IMR-90 (cell line): Measurements from ENCODE around the gene CCL20. TPM values are rescaled to one million over a fixed set of nuclear protein-coding genes. Genes with fewer than 3 reads are reported as not detected.

Experiments used
- ATAC-seq: fragments of 200-7000 bp; cut with Tn5 transposase; 2 replicates; pipeline ENCODE4 v1.9.1; 2020; ENCODE audit warnings: low read depth, mild to moderate bottlenecking, moderate library complexity
- BruUV-seq: library from RNA; stranded (reverse); fragments of 400-500 nt; replicated peaks from 2 replicates; lab custom pipeline; 2021; lab: Mats Ljungman, UMichigan
- CTCF ChIA-PET: fragments of 300-600 bp; formaldehyde crosslinking; extraction: SDS; loops from one replicate; lab custom pipeline; 2021; ENCODE audit warnings: antibody characterized with exemption; lab: Yijun Ruan, JAX
- POLR2A ChIA-PET: fragments of 300-600 bp; sonication (Branson Sonifier 250); formaldehyde crosslinking; loops from one replicate; lab custom pipeline; 2022; ENCODE audit warnings: antibody characterized with exemption; ENCODE audit not compliant: unreplicated experiment; lab: Charles Lee
- DNase-seq: peaks from one replicate; pipeline ENCODE4 v3.0.0; 2013
- H2AFZ ChIP-seq: replicated peaks from 2 replicates; pipeline ENCODE3; 2013; ENCODE audit warnings: low read length, mild to moderate bottlenecking; ENCODE audit not compliant: poor library complexity
- H2AK5ac ChIP-seq: 2 replicates; pipeline ENCODE4 v1.6.1; 2013; ENCODE audit warnings: low read depth, low read length, inconsistent platforms
- H2AK9ac ChIP-seq: replicated peaks from 2 replicates; pipeline ENCODE3; 2013; ENCODE audit warnings: mild to moderate bottlenecking, low read depth, low read length, moderate library complexity; ENCODE audit not compliant: poor library complexity
- H2BK120ac ChIP-seq: 2 replicates; pipeline ENCODE4 v1.6.1; 2013; ENCODE audit warnings: low read depth, low read length, inconsistent platforms
- H2BK15ac ChIP-seq: 3 replicates; pipeline ENCODE4 v1.6.1; 2013; ENCODE audit warnings: low read depth, low read length, inconsistent platforms
- H2BK20ac ChIP-seq: 2 replicates; pipeline ENCODE4 v1.6.1; 2013; ENCODE audit warnings: low read depth, mild to moderate bottlenecking, inconsistent platforms, low read length, moderate library complexity
- H2BK5ac ChIP-seq: 2 replicates; pipeline ENCODE4 v1.6.1; 2013; ENCODE audit warnings: mild to moderate bottlenecking, low read depth, low read length, inconsistent platforms; ENCODE audit not compliant: poor library complexity, severe bottlenecking
- H3K14ac ChIP-seq: replicated peaks from 2 replicates; pipeline ENCODE4 v1.6.1; 2013; ENCODE audit warnings: low read depth, low read length, inconsistent platforms
- H3K18ac ChIP-seq: 2 replicates; pipeline ENCODE4 v1.6.1; 2013; ENCODE audit warnings: low read depth, low read length, control low read depth
- H3K23ac ChIP-seq: 2 replicates; pipeline ENCODE4 v1.6.1; 2013; ENCODE audit warnings: low read depth, low read length, inconsistent platforms
- H3K27ac ChIP-seq: 2 replicates; pipeline ENCODE4 v1.5.1; 2013; ENCODE audit warnings: mild to moderate bottlenecking, control low read depth, low read length; ENCODE audit not compliant: insufficient read depth
- H3K27me3 ChIP-seq: 2 replicates; pipeline ENCODE4 v1.6.1; 2013; ENCODE audit warnings: low read length; ENCODE audit not compliant: control insufficient read depth, insufficient read depth
- H3K36me3 ChIP-seq: 2 replicates; pipeline ENCODE4 v1.6.1; 2013; ENCODE audit warnings: low read length, mixed read lengths; ENCODE audit not compliant: control insufficient read depth, insufficient read depth
- H3K4ac ChIP-seq: 2 replicates; pipeline ENCODE4 v1.6.1; 2013; ENCODE audit warnings: low read depth, low read length, inconsistent platforms
- H3K4me1 ChIP-seq: 2 replicates; pipeline ENCODE4 v1.6.1; 2013; ENCODE audit warnings: low read length, mixed read lengths; ENCODE audit not compliant: control insufficient read depth, insufficient read depth
- H3K4me2 ChIP-seq: 2 replicates; pipeline ENCODE4 v1.6.1; 2013; ENCODE audit warnings: low read depth, mild to moderate bottlenecking, control low read depth, low read length, moderate library complexity
- H3K4me3 ChIP-seq: 2 replicates; pipeline ENCODE4 v1.5.1; 2013; ENCODE audit warnings: low read depth, mild to moderate bottlenecking, control low read depth, low read length, moderate library complexity; ENCODE audit not compliant: insufficient read depth
- H3K56ac ChIP-seq: 2 replicates; pipeline ENCODE4 v1.6.1; 2013; ENCODE audit warnings: low read length, inconsistent platforms; ENCODE audit not compliant: insufficient read depth; ENCODE audit errors: extremely low read depth
- H3K79me1 ChIP-seq, 2 experiments: 2 replicates each; pipeline ENCODE4 v1.6.1; 2013; ENCODE audit warnings: low read length in 2 of 2, inconsistent platforms in 1 of 2, low read depth in 1 of 2
- H3K9ac ChIP-seq: 2 replicates; pipeline ENCODE4 v1.6.1; 2013; ENCODE audit warnings: low read depth, low read length, control low read depth
- H3K9me1 ChIP-seq: 2 replicates; pipeline ENCODE4 v1.6.1; 2013; ENCODE audit warnings: low read length, inconsistent platforms; ENCODE audit not compliant: insufficient read depth
- H3K9me3 ChIP-seq: 2 replicates; pipeline ENCODE4 v1.6.1; 2013; ENCODE audit warnings: low read length; ENCODE audit not compliant: control insufficient read depth, insufficient read depth
- H4K20me1 ChIP-seq: 2 replicates; pipeline ENCODE4 v1.6.1; 2013; ENCODE audit warnings: low read length, inconsistent platforms; ENCODE audit not compliant: insufficient read depth
- H4K5ac ChIP-seq: 2 replicates; pipeline ENCODE4 v1.6.1; 2013; ENCODE audit warnings: mild to moderate bottlenecking, low read depth, low read length, control low read depth
- H4K8ac ChIP-seq, 2 experiments: 2 replicates each; pipeline ENCODE4 v1.6.1; 2013; ENCODE audit warnings: low read depth in 2 of 2, low read length in 2 of 2, control low read depth in 1 of 2, inconsistent platforms in 1 of 2
- H4K91ac ChIP-seq: 2 replicates; pipeline ENCODE4 v1.6.1; 2013; ENCODE audit warnings: low read depth, low read length, inconsistent platforms; ENCODE audit not compliant: insufficient read depth
- BHLHE40 ChIP-seq: fragments of 150-350 bp; IDR thresholded peaks from 2 replicates; pipeline ENCODE4 v1.6.1; 2016; ENCODE audit warnings: mild to moderate bottlenecking, low read depth, low read length
- CEBPB ChIP-seq: IDR thresholded peaks from 2 replicates; pipeline ENCODE4 v1.6.1; 2012; ENCODE audit warnings: low read depth, low read length, improper control_type of control experiment
- CHD1 ChIP-seq: IDR thresholded peaks from 2 replicates; pipeline ENCODE4 v1.6.1; 2012; ENCODE audit warnings: low read depth, low read length, improper control_type of control experiment
- ELK1 ChIP-seq: fragments of 150-350 bp; IDR thresholded peaks from 2 replicates; pipeline ENCODE4 v1.6.1; 2016; ENCODE audit warnings: low read depth, mild to moderate bottlenecking, low read length, moderate library complexity, borderline replicate concordance
- FOS ChIP-seq: fragments of 150-350 bp; IDR thresholded peaks from 2 replicates; pipeline ENCODE4 v1.6.1; 2016; ENCODE audit warnings: low read depth, low read length
- MAFK ChIP-seq: IDR thresholded peaks from 2 replicates; pipeline ENCODE4 v1.6.1; 2012; ENCODE audit warnings: low read depth, low read length, improper control_type of control experiment
- MAZ ChIP-seq: IDR thresholded peaks from 2 replicates; pipeline ENCODE4 v1.6.1; 2012; ENCODE audit warnings: low read depth, mild to moderate bottlenecking, low read length, improper control_type of control experiment, moderate library complexity, borderline replicate concordance
- MXI1 ChIP-seq: IDR thresholded peaks from 2 replicates; pipeline ENCODE4 v1.6.1; 2012; ENCODE audit warnings: low read depth, mild to moderate bottlenecking, low read length, moderate library complexity, borderline replicate concordance
- NFE2L2 ChIP-seq: fragments of 150-350 bp; IDR thresholded peaks from 2 replicates; pipeline ENCODE4 v1.6.1; 2016; ENCODE audit warnings: low read depth, mild to moderate bottlenecking, low read length
- POLR2A ChIP-seq: IDR thresholded peaks from 2 replicates; pipeline ENCODE4 v1.6.1; 2012; ENCODE audit warnings: mild to moderate bottlenecking, low read depth, low read length
- RAD21 ChIP-seq: IDR thresholded peaks from 2 replicates; pipeline ENCODE4 v1.6.1; 2012; ENCODE audit warnings: low read length, improper control_type of control experiment
- RCOR1 ChIP-seq: IDR thresholded peaks from 2 replicates; pipeline ENCODE4 v1.6.1; 2012; ENCODE audit warnings: mild to moderate bottlenecking, low read length, improper control_type of control experiment; ENCODE audit not compliant: insufficient replicate concordance
- RFX5 ChIP-seq: IDR thresholded peaks from 2 replicates; pipeline ENCODE4 v1.8.0; 2012; ENCODE audit warnings: low read depth, mild to moderate bottlenecking, low read length, moderate library complexity
- USF2 ChIP-seq: fragments of 150-350 bp; IDR thresholded peaks from 2 replicates; pipeline ENCODE4 v1.6.1; 2017; ENCODE audit warnings: mild to moderate bottlenecking, antibody characterized with exemption, low read length, low read depth
- WGBS, 2 experiments: methylation state at CpG; one replicate each; pipeline versions ENCODE4 v1.1.5 to v1.1.7; 2013; ENCODE audit warnings: missing lambda C conversion rate in 2 of 2; ENCODE audit not compliant: insufficient read length in 1 of 2; ENCODE audit errors: extremely low coverage in 2 of 2; 5-methylcytosine and 5-hydroxymethylcytosine counted together
- dilution Hi-C: fragments of 300-500 bp; cut with HindIII; formaldehyde crosslinking; loops from one replicate; pipeline ENCODE4 v1.14.3; 2018; ENCODE audit warnings: low sequenced_read_pairs; ENCODE audit not compliant: unreplicated experiment
- in situ Hi-C: fragments of 300-500 bp; cut with MboI; formaldehyde crosslinking; loops from 3 replicates; pipeline ENCODE4 v1.14.3; 2019; ENCODE audit warnings: low sequenced_read_pairs, inconsistent platforms, mixed read lengths
- intact Hi-C: fragments of 100-400 bp; cut with micrococcal nuclease; formaldehyde crosslinking; loops from 2 replicates; pipeline ENCODE4 v1.10.0; 2022
- polyA plus RNA-seq, 3 experiments: library from polyadenylated mRNA; depleted of rRNA; stranded (reverse); fragments of >200 nt; gene quantifications; 2 replicates each; pipeline ENCODE4 v1.2.3, GENCODE V29; 2012; ENCODE audit warnings: low replicate concordance in 1 of 3
- total RNA-seq: library from RNA; depleted of rRNA; stranded (reverse); fragments of >200 nt; gene quantifications from 2 replicates; pipeline ENCODE4 v1.2.3, GENCODE V29; 2012

The CCL20 gene
- total and polyA plus RNA-seq, 2 of the 4 experiments (the other 2 are of a cell fraction), result not detected

GRCh38 chr2:227823922-227824321 is 10.3 kb downstream of the CCL20 start:
- no peak overlapping the region for H3K4me2 ChIP-seq
- H2BK5ac ChIP-seq, result no peak overlapping the region
- no peak overlapping the region for H3K56ac ChIP-seq
- ATAC-seq, result no peak
- no peak overlapping the region for H4K5ac ChIP-seq
- H3K4me3 ChIP-seq, result no peak overlapping the region
- H2BK20ac ChIP-seq, result no peak overlapping the region
- no peaks in the 10 kb centered on the region for H3K79me1 ChIP-seq
- in situ Hi-C loops, result no loop called here
- H2BK15ac ChIP-seq, result no peak overlapping the region
- H3K4ac ChIP-seq, result no peak overlapping the region
- H3K9me1 ChIP-seq, result peaks cover 5% of the 10 kb centered on the region
- no CpG with 5 or more reads among the region's 2 CpGs for WGBS, 2 experiments
- H2AK9ac ChIP-seq, result no peak overlapping the region
- no peak overlapping the region for H3K23ac ChIP-seq
- H3K36me3 ChIP-seq, result no peaks in the 10 kb centered on the region
- TF ChIP-seq MAFK (no peak), USF2 (no peak), MXI1 (no peak), BHLHE40 (no peak), RFX5 (no peak), ELK1 (no peak), MAZ (no peak), RCOR1 (no peak), POLR2A (no peak), CEBPB (no peak), CHD1 (no peak), NFE2L2 (no peak), RAD21 (no peak), FOS (no peak)
- H2AFZ ChIP-seq, result no peak overlapping the region
- no peak overlapping the region for H3K18ac ChIP-seq
- H2BK120ac ChIP-seq, result no peak overlapping the region
- no peak overlapping the region for H3K27ac ChIP-seq
- CTCF ChIA-PET, result interaction anchor here (1.0 kb wide), 1 partner anchor 8 kb away, joined by 3 read pairs; no protein-coding TSS in a partner anchor
- H3K14ac ChIP-seq, result no peak overlapping the region
- H4K91ac ChIP-seq, result no peak overlapping the region
- dilution Hi-C loops, result no loop called here
- POLR2A ChIA-PET, result no interaction called here
- no peak for DNase-seq
- no peaks in the 10 kb centered on the region for H4K20me1 ChIP-seq
- H2AK5ac ChIP-seq, result no peak overlapping the region
- H3K4me1 ChIP-seq, result peaks cover under 1% of the 10 kb centered on the region; the same call in 1 of the 2 replicates
- BruUV-seq, result no TSS peak
- H3K9me3 ChIP-seq, result no peaks in the 10 kb centered on the region
- H3K9ac ChIP-seq, result no peak overlapping the region
- no peak overlapping the region for H4K8ac ChIP-seq
- no peaks in the 10 kb centered on the region for H3K27me3 ChIP-seq
- intact Hi-C loops, result no loop called here
